HG03135 (cell line): ENCODE data around the gene PARVG.

ENCODE experiments used
- ATAC-seq: cut with Tn5 transposase; IDR thresholded peaks from one replicate; pipeline ENCODE4 v1.9.1; 2021; ENCODE audit warnings: mild to moderate bottlenecking, moderate library complexity; ENCODE audit not compliant: unreplicated experiment

The PARVG gene

GRCh38 chr22:44193535-44193891 is 12.8 kb downstream of the PARVG start:
- no peak for ATAC-seq

GRCh38 chr22:44194569-44194968 is 13.8 kb downstream of the PARVG start:
- ATAC-seq: no peak

GRCh38 chr22:44195189-44195871 is 14.6 kb downstream of the PARVG start:
- ATAC-seq: no peak

GRCh38 chr22:44196241-44196640 is 15.5 kb downstream of the PARVG start:
- no peak for ATAC-seq

GRCh38 chr22:44196731-44197131 is 16.0 kb downstream of the PARVG start:
- no peak for ATAC-seq

GRCh38 chr22:44197271-44197670 is 16.5 kb downstream of the PARVG start:
- no peak for ATAC-seq

- ATAC-seq: no peak
These were observed 18.4 kb downstream of the PARVG start for GRCh38 chr22:44199164-44199563.

- ATAC-seq: no peak
These were observed 19.1 kb downstream of the PARVG start for GRCh38 chr22:44199866-44200265.

- ATAC-seq: no peak
These were observed 19.7 kb downstream of the PARVG start for GRCh38 chr22:44200451-44200850.

- ATAC-seq: no peak
These were observed 20.3 kb downstream of the PARVG start for GRCh38 chr22:44200855-44201550.

GRCh38 chr22:44201665-44202064 is 20.9 kb downstream of the PARVG start:
- no peak for ATAC-seq

GRCh38 chr22:44202261-44202789 is 21.6 kb downstream of the PARVG start:
- no peak for ATAC-seq

GRCh38 chr22:44203203-44203602 is 22.5 kb downstream of the PARVG start:
- no peak for ATAC-seq

- ATAC-seq: no peak
These were observed 24.2 kb downstream of the PARVG start for GRCh38 chr22:44204739-44205515.

GRCh38 chr22:44205516-44206329 is 25.0 kb downstream of the PARVG start:
- no peak for ATAC-seq

GRCh38 chr22:44206330-44206645 is 25.6 kb downstream of the PARVG start:
- no peak for ATAC-seq

- ATAC-seq: no peak
These were observed 26.0 kb downstream of the PARVG start for GRCh38 chr22:44206696-44207095.

- no peak for ATAC-seq
These were observed 26.7 kb downstream of the PARVG start for GRCh38 chr22:44207173-44207980.

GRCh38 chr22:44207981-44208317 is 27.2 kb downstream of the PARVG start:
- no peak for ATAC-seq

- no peak for ATAC-seq
These were observed 28.6 kb downstream of the PARVG start for GRCh38 chr22:44209343-44209742.
